Measurements from ENCODE around the gene ADAMTS17. TPM values are rescaled to one million over a fixed set of nuclear protein-coding genes. Genes with fewer than 3 reads are reported as not detected.

The ADAMTS17 gene
- total RNA-seq, 1 experiment from 2014 or later: 1.8 TPM

DNA sequence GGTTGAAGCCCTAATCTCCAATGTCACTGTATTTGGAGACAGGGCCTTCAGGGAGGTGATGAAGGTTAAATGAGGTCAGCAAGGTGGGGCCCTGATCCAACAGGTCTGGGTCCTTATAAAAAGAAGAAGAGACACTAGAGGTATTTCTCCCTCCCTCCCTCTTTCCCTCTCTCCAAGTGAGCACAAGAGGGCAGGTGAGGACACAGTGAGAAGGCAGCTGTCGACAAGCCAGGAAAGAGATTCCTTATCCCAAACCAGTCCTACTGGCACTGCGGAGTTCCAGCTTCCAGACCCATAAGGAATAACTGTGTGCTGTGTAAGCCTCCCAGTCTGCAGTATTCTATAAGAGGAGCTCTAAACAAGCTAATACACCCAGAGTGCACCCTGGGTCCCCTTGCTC is 134.7 kb downstream of the ADAMTS17 start:
- H3K9me3 Mint-ChIP-seq: peaks cover 10% of the 10 kb centered on the region
- DNase-seq (ENCODE audit: low spot score) (no peak), ATAC-seq (peak; percentile 71)
- peaks cover 23% of the 10 kb centered on the region for H3K4me1 Mint-ChIP-seq
- ChIA-PET POLR2A (no interaction called here), CTCF (interaction anchor here (0.6 to 1.8 kb wide), 3 partner anchors 16 to 278 kb away, joined by 5 to 6 read pairs (median 5); no protein-coding TSS in a partner anchor)
- no peak for TF ChIP-seq FOXK1 (CRISPR knock-in tag; IDR thresholded peaks at IDR 0.05)
- no peak for TF ChIP-seq ESRRA (CRISPR knock-in tag; IDR thresholded peaks at IDR 0.05; ENCODE audit: borderline replicate concordance)
- TF ChIP-seq ZNF416 (CRISPR knock-in tag; IDR thresholded peaks at IDR 0.05): no peak
- TF ChIP-seq, protein P1, sequence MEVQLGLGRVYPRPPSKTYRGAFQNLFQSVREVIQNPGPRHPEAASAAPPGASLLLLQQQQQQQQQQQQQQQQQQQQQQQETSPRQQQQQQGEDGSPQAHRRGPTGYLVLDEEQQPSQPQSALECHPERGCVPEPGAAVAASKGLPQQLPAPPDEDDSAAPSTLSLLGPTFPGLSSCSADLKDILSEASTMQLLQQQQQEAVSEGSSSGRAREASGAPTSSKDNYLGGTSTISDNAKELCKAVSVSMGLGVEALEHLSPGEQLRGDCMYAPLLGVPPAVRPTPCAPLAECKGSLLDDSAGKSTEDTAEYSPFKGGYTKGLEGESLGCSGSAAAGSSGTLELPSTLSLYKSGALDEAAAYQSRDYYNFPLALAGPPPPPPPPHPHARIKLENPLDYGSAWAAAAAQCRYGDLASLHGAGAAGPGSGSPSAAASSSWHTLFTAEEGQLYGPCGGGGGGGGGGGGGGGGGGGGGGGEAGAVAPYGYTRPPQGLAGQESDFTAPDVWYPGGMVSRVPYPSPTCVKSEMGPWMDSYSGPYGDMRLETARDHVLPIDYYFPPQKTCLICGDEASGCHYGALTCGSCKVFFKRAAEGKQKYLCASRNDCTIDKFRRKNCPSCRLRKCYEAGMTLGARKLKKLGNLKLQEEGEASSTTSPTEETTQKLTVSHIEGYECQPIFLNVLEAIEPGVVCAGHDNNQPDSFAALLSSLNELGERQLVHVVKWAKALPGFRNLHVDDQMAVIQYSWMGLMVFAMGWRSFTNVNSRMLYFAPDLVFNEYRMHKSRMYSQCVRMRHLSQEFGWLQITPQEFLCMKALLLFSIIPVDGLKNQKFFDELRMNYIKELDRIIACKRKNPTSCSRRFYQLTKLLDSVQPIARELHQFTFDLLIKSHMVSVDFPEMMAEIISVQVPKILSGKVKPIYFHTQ (CRISPR knock-in tag; IDR thresholded peaks at IDR 0.05): no peak
- TF ChIP-seq, protein P2, sequence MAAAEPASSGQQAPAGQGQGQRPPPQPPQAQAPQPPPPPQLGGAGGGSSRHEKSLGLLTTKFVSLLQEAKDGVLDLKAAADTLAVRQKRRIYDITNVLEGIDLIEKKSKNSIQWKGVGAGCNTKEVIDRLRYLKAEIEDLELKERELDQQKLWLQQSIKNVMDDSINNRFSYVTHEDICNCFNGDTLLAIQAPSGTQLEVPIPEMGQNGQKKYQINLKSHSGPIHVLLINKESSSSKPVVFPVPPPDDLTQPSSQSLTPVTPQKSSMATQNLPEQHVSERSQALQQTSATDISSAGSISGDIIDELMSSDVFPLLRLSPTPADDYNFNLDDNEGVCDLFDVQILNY (CRISPR knock-in tag; IDR thresholded peaks at IDR 0.05): no peak
- TF ChIP-seq, protein P3, sequence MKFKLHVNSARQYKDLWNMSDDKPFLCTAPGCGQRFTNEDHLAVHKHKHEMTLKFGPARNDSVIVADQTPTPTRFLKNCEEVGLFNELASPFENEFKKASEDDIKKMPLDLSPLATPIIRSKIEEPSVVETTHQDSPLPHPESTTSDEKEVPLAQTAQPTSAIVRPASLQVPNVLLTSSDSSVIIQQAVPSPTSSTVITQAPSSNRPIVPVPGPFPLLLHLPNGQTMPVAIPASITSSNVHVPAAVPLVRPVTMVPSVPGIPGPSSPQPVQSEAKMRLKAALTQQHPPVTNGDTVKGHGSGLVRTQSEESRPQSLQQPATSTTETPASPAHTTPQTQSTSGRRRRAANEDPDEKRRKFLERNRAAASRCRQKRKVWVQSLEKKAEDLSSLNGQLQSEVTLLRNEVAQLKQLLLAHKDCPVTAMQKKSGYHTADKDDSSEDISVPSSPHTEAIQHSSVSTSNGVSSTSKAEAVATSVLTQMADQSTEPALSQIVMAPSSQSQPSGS (CRISPR knock-in tag; IDR thresholded peaks at IDR 0.05; ENCODE audit: borderline replicate concordance, low read depth): no peak
- TF ChIP-seq RELA (CRISPR knock-in tag; IDR thresholded peaks at IDR 0.05; ENCODE audit: borderline replicate concordance): no peak
- no peak for TF ChIP-seq ZNF396 (CRISPR knock-in tag; IDR thresholded peaks at IDR 0.05; ENCODE audit: borderline replicate concordance)
- no peak overlapping the region for H3K4me3 Mint-ChIP-seq
- no peaks in the 10 kb centered on the region for H3K36me3 Mint-ChIP-seq
- H3K27ac Mint-ChIP-seq: no peak overlapping the region; the same call in 1 of the 2 replicates
- no peaks in the 10 kb centered on the region; the same call in 1 of the 2 replicates for H3K27me3 Mint-ChIP-seq (ENCODE audit: low read depth)

DNA sequence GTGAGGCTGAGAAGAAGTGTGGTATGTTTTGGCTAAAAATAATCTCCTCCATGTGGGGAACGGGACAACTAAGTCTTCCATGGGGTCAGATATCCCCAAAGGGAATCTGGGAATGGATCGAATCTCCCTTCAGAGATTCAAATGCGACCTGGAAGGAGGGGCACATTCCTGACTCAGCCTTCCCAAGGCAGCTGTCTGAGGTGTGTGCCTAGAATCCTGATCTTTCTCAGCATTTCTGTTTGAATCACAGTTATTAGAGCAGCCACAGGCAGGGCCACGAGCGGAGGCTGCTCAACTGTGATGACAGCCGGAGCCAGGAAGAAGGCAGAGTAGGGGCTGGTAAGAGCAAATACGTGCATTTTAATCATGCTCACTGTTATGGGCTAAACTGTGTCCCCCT is 135.1 kb downstream of the ADAMTS17 start:
- TF ChIP-seq SOX15 (CRISPR knock-in tag; IDR thresholded peaks at IDR 0.05) (no peak), NR2C2 (CRISPR knock-in tag; IDR thresholded peaks at IDR 0.05) (no peak), ZNF671 (CRISPR knock-in tag; IDR thresholded peaks at IDR 0.05) (no peak), TEAD1 (CRISPR knock-in tag; IDR thresholded peaks at IDR 0.05) (no peak), IRF2 (CRISPR knock-in tag; IDR thresholded peaks at IDR 0.05; ENCODE audit: borderline replicate concordance, low read depth) (no peak), ZNF121 (CRISPR knock-in tag; IDR thresholded peaks at IDR 0.05) (no peak), GABPB1 (CRISPR knock-in tag; IDR thresholded peaks at IDR 0.05) (no peak), ZNF138 (CRISPR knock-in tag; conservative IDR thresholded peaks at IDR 0.05) (no peak), SMAD3 (CRISPR knock-in tag; IDR thresholded peaks at IDR 0.05; ENCODE audit: borderline replicate concordance) (no peak), PRRX2 (CRISPR knock-in tag; IDR thresholded peaks at IDR 0.05) (no peak)
- TF ChIP-seq, protein P4, sequence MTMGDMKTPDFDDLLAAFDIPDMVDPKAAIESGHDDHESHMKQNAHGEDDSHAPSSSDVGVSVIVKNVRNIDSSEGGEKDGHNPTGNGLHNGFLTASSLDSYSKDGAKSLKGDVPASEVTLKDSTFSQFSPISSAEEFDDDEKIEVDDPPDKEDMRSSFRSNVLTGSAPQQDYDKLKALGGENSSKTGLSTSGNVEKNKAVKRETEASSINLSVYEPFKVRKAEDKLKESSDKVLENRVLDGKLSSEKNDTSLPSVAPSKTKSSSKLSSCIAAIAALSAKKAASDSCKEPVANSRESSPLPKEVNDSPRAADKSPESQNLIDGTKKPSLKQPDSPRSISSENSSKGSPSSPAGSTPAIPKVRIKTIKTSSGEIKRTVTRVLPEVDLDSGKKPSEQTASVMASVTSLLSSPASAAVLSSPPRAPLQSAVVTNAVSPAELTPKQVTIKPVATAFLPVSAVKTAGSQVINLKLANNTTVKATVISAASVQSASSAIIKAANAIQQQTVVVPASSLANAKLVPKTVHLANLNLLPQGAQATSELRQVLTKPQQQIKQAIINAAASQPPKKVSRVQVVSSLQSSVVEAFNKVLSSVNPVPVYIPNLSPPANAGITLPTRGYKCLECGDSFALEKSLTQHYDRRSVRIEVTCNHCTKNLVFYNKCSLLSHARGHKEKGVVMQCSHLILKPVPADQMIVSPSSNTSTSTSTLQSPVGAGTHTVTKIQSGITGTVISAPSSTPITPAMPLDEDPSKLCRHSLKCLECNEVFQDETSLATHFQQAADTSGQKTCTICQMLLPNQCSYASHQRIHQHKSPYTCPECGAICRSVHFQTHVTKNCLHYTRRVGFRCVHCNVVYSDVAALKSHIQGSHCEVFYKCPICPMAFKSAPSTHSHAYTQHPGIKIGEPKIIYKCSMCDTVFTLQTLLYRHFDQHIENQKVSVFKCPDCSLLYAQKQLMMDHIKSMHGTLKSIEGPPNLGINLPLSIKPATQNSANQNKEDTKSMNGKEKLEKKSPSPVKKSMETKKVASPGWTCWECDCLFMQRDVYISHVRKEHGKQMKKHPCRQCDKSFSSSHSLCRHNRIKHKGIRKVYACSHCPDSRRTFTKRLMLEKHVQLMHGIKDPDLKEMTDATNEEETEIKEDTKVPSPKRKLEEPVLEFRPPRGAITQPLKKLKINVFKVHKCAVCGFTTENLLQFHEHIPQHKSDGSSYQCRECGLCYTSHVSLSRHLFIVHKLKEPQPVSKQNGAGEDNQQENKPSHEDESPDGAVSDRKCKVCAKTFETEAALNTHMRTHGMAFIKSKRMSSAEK (CRISPR knock-in tag; IDR thresholded peaks at IDR 0.05; ENCODE audit: borderline replicate concordance): no peak
- TF ChIP-seq, protein P5, sequence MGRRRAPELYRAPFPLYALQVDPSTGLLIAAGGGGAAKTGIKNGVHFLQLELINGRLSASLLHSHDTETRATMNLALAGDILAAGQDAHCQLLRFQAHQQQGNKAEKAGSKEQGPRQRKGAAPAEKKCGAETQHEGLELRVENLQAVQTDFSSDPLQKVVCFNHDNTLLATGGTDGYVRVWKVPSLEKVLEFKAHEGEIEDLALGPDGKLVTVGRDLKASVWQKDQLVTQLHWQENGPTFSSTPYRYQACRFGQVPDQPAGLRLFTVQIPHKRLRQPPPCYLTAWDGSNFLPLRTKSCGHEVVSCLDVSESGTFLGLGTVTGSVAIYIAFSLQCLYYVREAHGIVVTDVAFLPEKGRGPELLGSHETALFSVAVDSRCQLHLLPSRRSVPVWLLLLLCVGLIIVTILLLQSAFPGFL (CRISPR knock-in tag; IDR thresholded peaks at IDR 0.05; ENCODE audit: borderline replicate concordance): no peak
- TF ChIP-seq, protein P6, sequence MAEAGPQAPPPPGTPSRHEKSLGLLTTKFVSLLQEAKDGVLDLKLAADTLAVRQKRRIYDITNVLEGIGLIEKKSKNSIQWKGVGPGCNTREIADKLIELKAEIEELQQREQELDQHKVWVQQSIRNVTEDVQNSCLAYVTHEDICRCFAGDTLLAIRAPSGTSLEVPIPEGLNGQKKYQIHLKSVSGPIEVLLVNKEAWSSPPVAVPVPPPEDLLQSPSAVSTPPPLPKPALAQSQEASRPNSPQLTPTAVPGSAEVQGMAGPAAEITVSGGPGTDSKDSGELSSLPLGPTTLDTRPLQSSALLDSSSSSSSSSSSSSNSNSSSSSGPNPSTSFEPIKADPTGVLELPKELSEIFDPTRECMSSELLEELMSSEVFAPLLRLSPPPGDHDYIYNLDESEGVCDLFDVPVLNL (CRISPR knock-in tag; IDR thresholded peaks at IDR 0.05; ENCODE audit: borderline replicate concordance, low read depth): no peak
- ChIA-PET CTCF (interaction anchor here (0.9 to 1.8 kb wide), 3 partner anchors 15 to 278 kb away, joined by 3 to 6 read pairs (median 5); no protein-coding TSS in a partner anchor), POLR2A (no interaction called here)
- H3K27me3 Mint-ChIP-seq (ENCODE audit: low read depth): no peaks in the 10 kb centered on the region; the same call in 1 of the 2 replicates
- H3K4me1 Mint-ChIP-seq: peaks cover 23% of the 10 kb centered on the region
- H3K27ac Mint-ChIP-seq: no peak overlapping the region; the same call in 1 of the 2 replicates
- ATAC-seq: peak; percentile 79
- H3K36me3 Mint-ChIP-seq: no peaks in the 10 kb centered on the region
- peaks cover 10% of the 10 kb centered on the region for H3K9me3 Mint-ChIP-seq
- no peak for DNase-seq (ENCODE audit: low spot score)
- H3K4me3 Mint-ChIP-seq: no peak overlapping the region
